SU-DHL-6 (cell line): ENCODE measurements around the gene PITPNB.

Experiments
- CTCF ChIP-seq: fragments of 200-600 bp; sonication (generic); IDR thresholded peaks from one replicate; pipeline ENCODE4 v1.5.1; 2017; ENCODE audit warnings: antibody characterized with exemption, mild to moderate bottlenecking, low read length, moderate library complexity; ENCODE audit not compliant: insufficient read depth, poor library complexity, severe bottlenecking
- EZH2phosphoT487 ChIP-seq: fragments of 200-600 bp; sonication (generic), shearing (Covaris generic); conservative IDR thresholded peaks from 2 replicates; pipeline ENCODE4 v1.6.1; 2018; ENCODE audit warnings: mild to moderate bottlenecking, antibody characterized with exemption, low read length, moderate library complexity, mixed read lengths

- TF ChIP-seq EZH2phosphoT487 (no peak), CTCF (no peak)
Measured at GRCh38 chr22:27952091-27952490, 33.0 kb upstream of the PITPNB start.
